ENCODE measurements around the gene DUSP10.

DUSP10 gene

GRCh38 chr1:221690858-221691257 is 51.0 kb downstream of the DUSP10 start:
- no peak for DNase-seq

GRCh38 chr1:221689138-221689537 is 52.8 kb downstream of the DUSP10 start:
- no peak for DNase-seq

GRCh38 chr1:221688488-221688843 is 53.4 kb downstream of the DUSP10 start:
- no peak for DNase-seq

GRCh38 chr1:221687836-221688487 is 53.9 kb downstream of the DUSP10 start:
- DNase-seq: no peak

- no peak for DNase-seq
Measured at GRCh38 chr1:221683681-221684080, 58.2 kb downstream of the DUSP10 start.

GRCh38 chr1:221680085-221680484 is 61.8 kb downstream of the DUSP10 start:
- DNase-seq: no peak

- no peak for DNase-seq
Measured at GRCh38 chr1:221678014-221678413, 63.9 kb downstream of the DUSP10 start.

- no peak for DNase-seq
Measured at GRCh38 chr1:221675880-221676800, 65.7 kb downstream of the DUSP10 start.

- DNase-seq: no peak
Measured at GRCh38 chr1:221672965-221673364, 68.9 kb downstream of the DUSP10 start.

GRCh38 chr1:221672239-221672645 is 69.6 kb downstream of the DUSP10 start:
- DNase-seq: no peak

GRCh38 chr1:221670081-221670480 is 71.8 kb downstream of the DUSP10 start:
- no peak for DNase-seq

GRCh38 chr1:221669441-221669840 is 72.4 kb downstream of the DUSP10 start:
- DNase-seq: no peak

- no peak for DNase-seq
Measured at GRCh38 chr1:221667504-221667903, 74.4 kb downstream of the DUSP10 start.

GRCh38 chr1:221664253-221664652 is 77.6 kb downstream of the DUSP10 start:
- no peak for DNase-seq

GRCh38 chr1:221663321-221663720 is 78.6 kb downstream of the DUSP10 start:
- no peak for DNase-seq

- no peak for DNase-seq
Measured at GRCh38 chr1:221655766-221656305, 86.1 kb downstream of the DUSP10 start.
